OCI-LY3 (cell line): ENCODE data around the gene PKP1.

Source experiments
- EZH2phosphoT487 ChIP-seq: fragments of 200-600 bp; shearing (Covaris generic); IDR thresholded peaks from 2 replicates; pipeline ENCODE4 v1.6.1; 2018; ENCODE audit warnings: antibody characterized with exemption, mixed run types, low read depth
- TF ChIP-seq, protein P1 (sequence below): fragments of 200-600, 300-600 bp; sonication (generic); IDR thresholded peaks from 2 replicates; pipeline ENCODE4 v1.5.1; 2014; ENCODE audit warnings: antibody characterized with exemption, low read length, low read depth

DNA sequence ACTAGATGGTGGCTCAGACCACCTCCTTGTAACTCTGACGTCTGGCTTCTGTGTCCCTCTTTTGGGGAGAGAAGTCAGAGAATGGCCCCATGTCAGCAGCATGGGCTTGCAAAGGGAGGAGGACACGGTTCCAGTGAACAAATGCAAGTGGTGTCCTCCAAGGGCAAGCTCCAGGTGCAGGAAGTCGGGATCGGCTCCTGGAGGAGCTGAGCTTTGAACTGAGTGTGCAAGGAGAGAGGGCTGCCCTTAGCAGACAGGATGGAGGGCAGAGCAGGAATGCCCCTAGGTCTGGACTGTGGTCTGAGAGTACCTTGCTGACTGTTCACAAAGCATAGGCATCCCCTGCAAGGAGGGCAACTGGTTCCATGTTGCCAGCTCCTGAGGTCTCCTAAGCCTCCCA is 17.3 kb downstream of the PKP1 start:
- TF ChIP-seq, protein P1, sequence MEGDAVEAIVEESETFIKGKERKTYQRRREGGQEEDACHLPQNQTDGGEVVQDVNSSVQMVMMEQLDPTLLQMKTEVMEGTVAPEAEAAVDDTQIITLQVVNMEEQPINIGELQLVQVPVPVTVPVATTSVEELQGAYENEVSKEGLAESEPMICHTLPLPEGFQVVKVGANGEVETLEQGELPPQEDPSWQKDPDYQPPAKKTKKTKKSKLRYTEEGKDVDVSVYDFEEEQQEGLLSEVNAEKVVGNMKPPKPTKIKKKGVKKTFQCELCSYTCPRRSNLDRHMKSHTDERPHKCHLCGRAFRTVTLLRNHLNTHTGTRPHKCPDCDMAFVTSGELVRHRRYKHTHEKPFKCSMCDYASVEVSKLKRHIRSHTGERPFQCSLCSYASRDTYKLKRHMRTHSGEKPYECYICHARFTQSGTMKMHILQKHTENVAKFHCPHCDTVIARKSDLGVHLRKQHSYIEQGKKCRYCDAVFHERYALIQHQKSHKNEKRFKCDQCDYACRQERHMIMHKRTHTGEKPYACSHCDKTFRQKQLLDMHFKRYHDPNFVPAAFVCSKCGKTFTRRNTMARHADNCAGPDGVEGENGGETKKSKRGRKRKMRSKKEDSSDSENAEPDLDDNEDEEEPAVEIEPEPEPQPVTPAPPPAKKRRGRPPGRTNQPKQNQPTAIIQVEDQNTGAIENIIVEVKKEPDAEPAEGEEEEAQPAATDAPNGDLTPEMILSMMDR = no peak
- no peak for TF ChIP-seq EZH2phosphoT487
